Sigmoid colon (tissue), 4 donors: ENCODE results near the gene CCDC74A.

Experiments used
- POLR2AphosphoS5 ChIP-seq, 4 donors: sonication (generic); formaldehyde crosslinking; IDR thresholded peaks; one replicate each; pipeline ENCODE4 v1.6.1; 2017; ENCODE audit warnings: antibody characterized with exemption in 4 of 4
- TF ChIP-seq, protein P1 (sequence below), 4 experiments: fragments of 450-650 bp in 3 of 4; fragments of 200-600 bp in 1 of 4; IDR thresholded peaks; one replicate each; pipeline ENCODE4 v1.5.1; 2016 to 2019; ENCODE audit warnings: antibody characterized with exemption in 4 of 4, mild to moderate bottlenecking in 3 of 4, moderate library complexity in 2 of 4

DNA sequence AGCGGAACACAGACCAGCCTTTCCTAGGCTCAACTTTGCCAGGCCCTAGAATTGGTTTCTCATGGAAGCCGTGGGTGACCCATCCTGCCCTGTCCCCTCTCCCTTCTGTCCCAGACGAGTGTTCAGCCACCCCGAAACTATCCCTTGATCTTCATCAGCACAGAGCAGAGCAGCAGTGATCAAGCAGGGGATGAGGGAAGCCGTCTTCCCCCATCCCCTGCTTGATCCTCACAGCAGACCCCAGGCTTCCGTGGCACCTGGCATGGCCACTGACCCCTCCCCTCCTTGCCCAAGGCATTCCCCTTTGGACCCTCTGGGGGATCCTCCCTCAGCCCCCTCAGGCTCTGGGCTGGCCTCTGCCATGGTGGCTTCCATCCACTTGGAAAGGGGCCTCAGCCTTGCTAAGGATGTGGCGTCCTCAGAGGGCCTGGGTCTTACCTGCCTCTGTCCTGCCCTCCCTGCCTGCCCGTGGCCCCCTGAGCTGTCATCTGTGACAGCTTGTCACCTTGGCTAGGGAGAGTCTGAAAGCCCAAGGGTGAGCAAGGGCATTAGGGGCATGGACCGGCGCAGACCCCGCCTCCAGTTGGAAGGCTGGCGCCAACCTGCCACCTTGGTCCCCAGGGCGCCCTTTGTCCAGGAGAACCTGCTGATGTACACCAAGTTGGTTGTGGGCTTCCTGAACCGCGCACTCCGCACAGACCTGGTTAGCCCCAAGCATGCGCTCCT lies 10.4 kb upstream of the CCDC74A start:
- TF ChIP-seq, protein P1, sequence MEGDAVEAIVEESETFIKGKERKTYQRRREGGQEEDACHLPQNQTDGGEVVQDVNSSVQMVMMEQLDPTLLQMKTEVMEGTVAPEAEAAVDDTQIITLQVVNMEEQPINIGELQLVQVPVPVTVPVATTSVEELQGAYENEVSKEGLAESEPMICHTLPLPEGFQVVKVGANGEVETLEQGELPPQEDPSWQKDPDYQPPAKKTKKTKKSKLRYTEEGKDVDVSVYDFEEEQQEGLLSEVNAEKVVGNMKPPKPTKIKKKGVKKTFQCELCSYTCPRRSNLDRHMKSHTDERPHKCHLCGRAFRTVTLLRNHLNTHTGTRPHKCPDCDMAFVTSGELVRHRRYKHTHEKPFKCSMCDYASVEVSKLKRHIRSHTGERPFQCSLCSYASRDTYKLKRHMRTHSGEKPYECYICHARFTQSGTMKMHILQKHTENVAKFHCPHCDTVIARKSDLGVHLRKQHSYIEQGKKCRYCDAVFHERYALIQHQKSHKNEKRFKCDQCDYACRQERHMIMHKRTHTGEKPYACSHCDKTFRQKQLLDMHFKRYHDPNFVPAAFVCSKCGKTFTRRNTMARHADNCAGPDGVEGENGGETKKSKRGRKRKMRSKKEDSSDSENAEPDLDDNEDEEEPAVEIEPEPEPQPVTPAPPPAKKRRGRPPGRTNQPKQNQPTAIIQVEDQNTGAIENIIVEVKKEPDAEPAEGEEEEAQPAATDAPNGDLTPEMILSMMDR (IDR thresholded peaks at IDR 0.05): no peak
- TF ChIP-seq POLR2AphosphoS5 (IDR thresholded peaks at IDR 0.05): no peak
